ENCODE results near the gene LIMS4.
"Not testable (repeated sequence)": the region's sequence is repeated elsewhere in the genome, so short reads cannot be mapped to it uniquely, and the experiment has no call there.

DNA sequence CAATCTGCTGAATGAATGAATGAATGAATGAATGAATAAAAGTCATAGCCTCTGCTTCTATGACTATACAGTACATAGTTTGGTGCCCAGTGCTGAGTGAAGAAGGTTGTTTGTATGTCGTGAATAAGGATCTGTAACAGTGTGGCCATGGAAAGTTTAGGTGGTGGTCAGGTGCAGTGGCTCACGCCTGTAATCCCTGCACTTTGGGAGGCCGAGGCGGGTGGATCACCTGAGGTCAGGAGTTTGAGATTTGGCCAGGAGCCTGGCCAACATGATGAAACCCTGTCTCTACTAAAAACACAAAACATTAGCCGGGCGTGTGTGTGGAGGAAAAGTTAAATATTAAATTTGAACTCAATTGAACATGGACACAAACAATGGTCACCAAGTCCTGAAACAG is 4.3 kb upstream of the LIMS4 start:
- TF ChIP-seq, protein P1, sequence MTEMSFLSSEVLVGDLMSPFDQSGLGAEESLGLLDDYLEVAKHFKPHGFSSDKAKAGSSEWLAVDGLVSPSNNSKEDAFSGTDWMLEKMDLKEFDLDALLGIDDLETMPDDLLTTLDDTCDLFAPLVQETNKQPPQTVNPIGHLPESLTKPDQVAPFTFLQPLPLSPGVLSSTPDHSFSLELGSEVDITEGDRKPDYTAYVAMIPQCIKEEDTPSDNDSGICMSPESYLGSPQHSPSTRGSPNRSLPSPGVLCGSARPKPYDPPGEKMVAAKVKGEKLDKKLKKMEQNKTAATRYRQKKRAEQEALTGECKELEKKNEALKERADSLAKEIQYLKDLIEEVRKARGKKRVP (CRISPR knock-in tag; IDR thresholded peaks at IDR 0.05), result not testable (repeated sequence)
- TF ChIP-seq ZNF17 (CRISPR knock-in tag; IDR thresholded peaks at IDR 0.05); ZC3H13 (CRISPR knock-in tag; IDR thresholded peaks at IDR 0.05); MYC (CRISPR knock-in tag; IDR thresholded peaks at IDR 0.05; ENCODE audit: borderline replicate concordance); EP300 (IDR thresholded peaks at IDR 0.05; ENCODE audit: low read depth in 2 of 2, low read length in 2 of 2); EP300 (CRISPR knock-in tag; IDR thresholded peaks at IDR 0.05; ENCODE audit: borderline replicate concordance); ZNF724P (CRISPR knock-in tag; IDR thresholded peaks at IDR 0.05; ENCODE audit: borderline replicate concordance); CHD2 (IDR thresholded peaks at IDR 0.05; ENCODE audit: low read depth, low read length): not testable (repeated sequence)
- TF ChIP-seq, protein P2, sequence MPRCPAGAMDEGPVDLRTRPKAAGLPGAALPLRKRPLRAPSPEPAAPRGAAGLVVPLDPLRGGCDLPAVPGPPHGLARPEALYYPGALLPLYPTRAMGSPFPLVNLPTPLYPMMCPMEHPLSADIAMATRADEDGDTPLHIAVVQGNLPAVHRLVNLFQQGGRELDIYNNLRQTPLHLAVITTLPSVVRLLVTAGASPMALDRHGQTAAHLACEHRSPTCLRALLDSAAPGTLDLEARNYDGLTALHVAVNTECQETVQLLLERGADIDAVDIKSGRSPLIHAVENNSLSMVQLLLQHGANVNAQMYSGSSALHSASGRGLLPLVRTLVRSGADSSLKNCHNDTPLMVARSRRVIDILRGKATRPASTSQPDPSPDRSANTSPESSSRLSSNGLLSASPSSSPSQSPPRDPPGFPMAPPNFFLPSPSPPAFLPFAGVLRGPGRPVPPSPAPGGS (CRISPR knock-in tag; IDR thresholded peaks at IDR 0.05), result not testable (repeated sequence)

All from HepG2 (cell line).